PC-9 (cell line): Measurements from ENCODE around the gene ANKEF1. TPM values are rescaled to one million over a fixed set of nuclear protein-coding genes. Genes with fewer than 3 reads are reported as not detected.
A peak's percentile ranks its signal among the peaks of the same experiment; 100 is the strongest.
"Not testable (repeated sequence)": the region's sequence is repeated elsewhere in the genome, so short reads cannot be mapped to it uniquely, and the experiment has no call there.

Source experiments
- BruUV-seq: library from RNA; stranded (reverse); fragments of 400-500 nt; replicated peaks from 2 replicates; lab custom pipeline; 2021; lab: Mats Ljungman, UMichigan
- CTCF ChIA-PET: fragments of 300-600 bp; sonication (Branson Sonifier 250); formaldehyde crosslinking; loops from one replicate; lab custom pipeline; 2022; ENCODE audit warnings: antibody characterized with exemption; lab: Charles Lee
- POLR2A ChIA-PET: fragments of 300-600 bp; sonication (Branson Sonifier 250); formaldehyde crosslinking; loops from one replicate; lab custom pipeline; 2022; ENCODE audit warnings: antibody characterized with exemption; ENCODE audit not compliant: unreplicated experiment; lab: Charles Lee
- DNase-seq, 2 experiments: peaks; one replicate each; pipeline versions ENCODE4 v3.0.0 to v3.0.0-alpha.2; 2015 to 2022; ENCODE audit warnings: mixed read lengths in 1 of 2
- H2AFZ ChIP-seq: fragments of 200-600 bp; sonication (generic); 2 replicates; pipeline ENCODE4 v1.8.1; 2017; ENCODE audit warnings: antibody characterized with exemption
- H3F3A ChIP-seq: fragments of 200-600 bp; sonication (generic); 2 replicates; pipeline ENCODE4 v1.8.1; 2017; ENCODE audit warnings: antibody characterized with exemption, mild to moderate bottlenecking, low read depth; ENCODE audit not compliant: insufficient read depth
- H3K27ac ChIP-seq: fragments of 200-600 bp; sonication (generic); 2 replicates; pipeline ENCODE4 v1.6.1; 2016; ENCODE audit warnings: mixed run types
- H3K27me3 ChIP-seq: fragments of 200-600 bp; sonication (generic); 2 replicates; pipeline ENCODE4 v1.6.1; 2016; ENCODE audit warnings: low read depth, mixed run types; ENCODE audit not compliant: insufficient read depth
- H3K36me3 ChIP-seq: fragments of 200-600 bp; sonication (generic); 2 replicates; pipeline ENCODE4 v1.6.1; 2016; ENCODE audit warnings: low read depth, mixed run types
- H3K4me1 ChIP-seq: fragments of 200-600 bp; sonication (generic); replicated peaks from 2 replicates; pipeline ENCODE4 v1.6.1; 2016; ENCODE audit warnings: mixed run types; ENCODE audit not compliant: insufficient read depth
- H3K4me2 ChIP-seq: fragments of 200-600 bp; sonication (generic); 2 replicates; pipeline ENCODE4 v1.6.1; 2017; ENCODE audit warnings: mixed run types
- H3K4me3 ChIP-seq: fragments of 200-600 bp; sonication (generic); 2 replicates; pipeline ENCODE4 v1.6.1; 2016; ENCODE audit warnings: mixed run types
- H3K79me2 ChIP-seq: fragments of 200-600 bp; sonication (generic); 2 replicates; pipeline ENCODE4 v1.6.1; 2017; ENCODE audit warnings: low read depth, mixed run types
- H3K9me2 ChIP-seq: fragments of 200-600 bp; sonication (generic); 2 replicates; pipeline ENCODE4 v1.8.1; 2017; ENCODE audit warnings: mild to moderate bottlenecking; ENCODE audit not compliant: insufficient read depth
- H3K9me3 ChIP-seq: fragments of 200-600 bp; sonication (generic); 2 replicates; pipeline ENCODE4 v1.8.1; 2016; ENCODE audit warnings: low read depth; ENCODE audit not compliant: insufficient read depth
- H4K20me1 ChIP-seq: fragments of 200-600 bp; sonication (generic); 2 replicates; pipeline ENCODE4 v1.8.1; 2017; ENCODE audit not compliant: insufficient read depth
- CTCF ChIP-seq: fragments of 200-600 bp; sonication (generic); conservative IDR thresholded peaks from 2 replicates; pipeline ENCODE4 v1.6.1; 2017; ENCODE audit warnings: mixed run types, antibody characterized with exemption, mild to moderate bottlenecking, moderate library complexity
- EZH2 ChIP-seq: fragments of 200-600 bp; sonication (generic); IDR thresholded peaks from 2 replicates; pipeline ENCODE4 v1.8.0; 2017; ENCODE audit warnings: antibody characterized with exemption, low read depth
- intact Hi-C: fragments of 100-400 bp; cut with micrococcal nuclease; formaldehyde crosslinking; loops from one replicate; pipeline ENCODE4 v1.10.0; 2022; ENCODE audit not compliant: unreplicated experiment
- total RNA-seq: library from RNA; stranded (reverse); gene quantifications from 2 replicates; pipeline ENCODE4 v1.2.3, GENCODE V29; 2021

Gene ANKEF1
- total RNA-seq, 1 experiment from 2014 or later, result 11.1 TPM

GRCh38 chr20:10023911-10024310 is 10.9 kb upstream of the ANKEF1 start:
- BruUV-seq, result no TSS peak
- no peak overlapping the region for H3K27ac ChIP-seq
- no peaks in the 10 kb centered on the region for H4K20me1 ChIP-seq
- no peaks in the 10 kb centered on the region for H3K79me2 ChIP-seq
- no peak overlapping the region for H3K4me2 ChIP-seq
- H3K27me3 ChIP-seq, result no peaks in the 10 kb centered on the region
- TF ChIP-seq EZH2, result no peak
- TF ChIP-seq CTCF, result no peak
- H3K4me1 ChIP-seq, result no peaks in the 10 kb centered on the region
- ChIA-PET CTCF (no interaction called here), POLR2A (no interaction called here)
- H3K36me3 ChIP-seq, result no peaks in the 10 kb centered on the region
- 0 out of 2 replicates have a peak overlapping the region, but pooled peaks have one; percentile 8 for H2AFZ ChIP-seq
- intact Hi-C loops, result no loop called here
- no peaks in the 10 kb centered on the region for H3K9me3 ChIP-seq
- no peaks in the 10 kb centered on the region for H3F3A ChIP-seq
- no peak for DNase-seq
- no peak overlapping the region for H3K4me3 ChIP-seq
- H3K9me2 ChIP-seq, result no peaks in the 10 kb centered on the region; the same call in 1 of the 2 replicates

DNA sequence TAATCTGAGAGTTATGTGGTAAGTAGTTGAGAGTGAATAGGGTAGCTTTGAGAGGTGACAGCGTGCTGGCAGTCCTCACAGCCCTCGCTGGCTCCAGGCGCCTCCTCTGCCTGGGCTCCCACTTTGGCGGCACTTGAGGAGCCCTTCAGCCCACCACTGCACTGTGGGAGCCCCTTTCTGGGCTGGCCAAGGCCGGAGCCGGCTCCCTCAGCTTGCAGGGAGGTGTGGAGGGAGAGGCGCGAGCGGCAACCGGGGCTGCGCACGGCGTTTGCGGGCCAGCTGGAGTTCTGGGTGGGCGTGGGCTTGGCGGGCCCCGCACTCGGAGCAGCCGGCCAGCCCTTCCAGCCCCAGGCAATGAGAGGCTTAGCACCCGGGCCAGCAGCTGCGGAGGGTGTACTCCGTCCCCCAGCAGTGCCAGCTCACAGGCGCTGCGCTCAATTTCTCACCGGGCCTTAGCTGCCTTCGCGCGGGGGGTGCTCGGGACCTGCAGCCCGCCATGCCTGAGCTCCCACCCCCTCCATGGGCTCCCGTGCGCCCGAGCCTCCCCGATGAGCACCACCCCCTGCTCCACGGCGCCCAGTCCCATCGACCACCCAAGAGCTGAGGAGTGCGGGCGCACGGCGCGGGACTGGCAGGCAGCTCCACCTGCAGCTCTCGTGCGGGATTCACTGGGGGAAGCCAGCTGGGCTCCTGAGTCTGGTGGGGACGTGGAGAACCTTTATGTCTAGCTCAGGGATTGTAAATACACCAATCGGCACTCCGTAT is 3.2 kb upstream of the ANKEF1 start:
- CTCF ChIA-PET, POLR2A ChIA-PET, BruUV-seq, H2AFZ ChIP-seq, H3K79me2 ChIP-seq, H3K9me2 ChIP-seq, H3K9me3 ChIP-seq, intact Hi-C loops, H3K4me3 ChIP-seq, DNase-seq, H3K4me1 ChIP-seq, H3F3A ChIP-seq, H3K27me3 ChIP-seq, H4K20me1 ChIP-seq, H3K27ac ChIP-seq, H3K36me3 ChIP-seq, H3K4me2 ChIP-seq: not testable (repeated sequence)

- H3K27ac ChIP-seq, H3K4me3 ChIP-seq, BruUV-seq, H4K20me1 ChIP-seq, H3K79me2 ChIP-seq, H3F3A ChIP-seq, H3K4me1 ChIP-seq, DNase-seq, H3K9me2 ChIP-seq, intact Hi-C loops, H3K4me2 ChIP-seq, H3K36me3 ChIP-seq, CTCF ChIA-PET, H2AFZ ChIP-seq, POLR2A ChIA-PET, H3K27me3 ChIP-seq, H3K9me3 ChIP-seq: not testable (repeated sequence)
Observed at GRCh38 chr20:10032269-10032668, 2.5 kb upstream of the ANKEF1 start.

DNA sequence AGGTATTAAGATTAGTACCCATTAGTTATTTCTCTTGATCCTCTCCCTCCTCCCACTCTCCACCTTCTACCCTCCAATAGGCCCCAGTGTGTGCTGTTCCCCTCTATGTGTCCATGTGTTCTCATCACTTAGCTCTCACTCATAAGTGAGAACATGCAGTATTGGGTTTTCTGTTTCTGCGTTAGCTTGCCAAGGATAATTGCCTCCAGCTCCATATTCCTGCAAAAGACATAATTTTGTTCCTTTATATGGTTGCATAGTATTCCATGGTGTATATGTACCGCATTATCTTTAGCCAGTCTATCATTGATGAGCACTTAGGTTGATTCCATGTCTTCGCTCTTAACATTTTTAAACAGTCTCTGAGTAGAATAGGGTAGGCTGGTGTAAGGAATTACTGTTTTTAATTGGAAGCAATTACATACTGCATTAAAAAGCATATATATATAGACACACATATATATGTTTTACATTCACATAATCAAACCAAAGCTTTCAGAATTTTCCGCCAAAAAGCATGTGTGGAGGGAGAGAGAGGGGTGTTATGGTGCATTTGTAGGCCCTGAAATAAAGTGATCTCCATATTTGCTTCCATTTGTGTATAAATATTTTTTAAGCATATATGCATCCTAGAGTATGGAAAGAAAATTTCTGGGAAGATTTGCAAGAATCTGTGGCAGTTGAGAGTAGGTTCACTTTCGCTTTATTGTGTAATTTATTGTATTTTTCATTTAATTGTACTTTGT is 709 bp upstream of the ANKEF1 start:
- Histone ChIP-seq H3K27me3 (no peaks in the 10 kb centered on the region), H3K4me3 (no peak overlapping the region; the same call in 1 of the 2 replicates), H3K27ac (no peak overlapping the region), H2AFZ (no peak overlapping the region), H3F3A (no peaks in the 10 kb centered on the region), H3K9me2 (no peaks in the 10 kb centered on the region), H4K20me1 (no peaks in the 10 kb centered on the region), H3K9me3 (no peaks in the 10 kb centered on the region), H3K79me2 (peaks cover 6% of the 10 kb centered on the region), H3K4me2 (peak overlapping the region; percentile 64), H3K4me1 (peaks cover 10% of the 10 kb centered on the region; the same call in 1 of the 2 replicates), H3K36me3 (peaks cover 8% of the 10 kb centered on the region)
- TF ChIP-seq EZH2 (no peak), CTCF (no peak)
- POLR2A ChIA-PET, result interaction anchor here (0.6 to 0.9 kb wide), 4 partner anchors 356 to 1452 kb away, joined by 3 to 12 read pairs (median 5); no protein-coding TSS in a partner anchor
- no TSS peak for BruUV-seq
- intact Hi-C loops, result no loop called here
- no peak for DNase-seq
- CTCF ChIA-PET, result interaction anchor here (0.6 kb wide), 2 partner anchors 29 to 43 kb away, joined by 3 to 4 read pairs; no protein-coding TSS in a partner anchor

GRCh38 chr20:10036321-10036720 is 1.5 kb downstream of the ANKEF1 start:
- H4K20me1 ChIP-seq, H2AFZ ChIP-seq, H3K27ac ChIP-seq, POLR2A ChIA-PET, BruUV-seq, H3K79me2 ChIP-seq, H3F3A ChIP-seq, CTCF ChIA-PET, H3K27me3 ChIP-seq, H3K36me3 ChIP-seq, DNase-seq, H3K4me2 ChIP-seq, H3K9me3 ChIP-seq, H3K9me2 ChIP-seq, intact Hi-C loops: not testable (repeated sequence)
- peaks cover 22% of the 10 kb centered on the region; the same call in 1 of the 2 replicates for H3K4me1 ChIP-seq
- H3K4me3 ChIP-seq, result peak overlapping the region; percentile 79; the same call in 1 of the 2 replicates
